ENCODE measurements around the gene DCST2.

- TF ChIP-seq POLR2A (IDR thresholded peaks at IDR 0.05; ENCODE audit: low read depth, low read length) (no peak), CTCF (IDR thresholded peaks at IDR 0.05; ENCODE audit: extremely low read depth in 1 of 2, insufficient read depth in 1 of 2, low read depth in 1 of 2, low read length in 2 of 2) (no peak), EZH2 (IDR thresholded peaks at IDR 0.05; ENCODE audit: borderline replicate concordance, low read depth, low read length, severe bottlenecking) (no peak), MYC (IDR thresholded peaks at IDR 0.05; ENCODE audit: low read depth, low read length) (no peak), JUN (IDR thresholded peaks at IDR 0.05; ENCODE audit: borderline replicate concordance, insufficient read depth, insufficient read length, low read depth) (no peak), POLR2AphosphoS5 (IDR thresholded peaks at IDR 0.05; ENCODE audit: insufficient read depth, low read depth, low read length) (no peak), MAX (IDR thresholded peaks at IDR 0.05; ENCODE audit: insufficient read depth, insufficient read length) (no peak)
Observed at GRCh38 chr1:155033524-155033923, at the start of gene DCST2, which contains the start of gene DCST1.

Data from endothelial cell of umbilical vein (primary cell).